Measurements from ENCODE around the gene NTM.

The NTM gene

GRCh38 chr11:131808470-131808869 lies 438.1 kb downstream of the NTM start:
- Histone ChIP-seq H3K27me3 (ENCODE audit: control insufficient read depth, insufficient read depth, low read length) (peaks cover 48% of the 10 kb centered on the region), H3K4me3 (ENCODE audit: low read length) (no peak overlapping the region), H3K4me1 (ENCODE audit: control insufficient read depth, insufficient read depth, low read length) (no peaks in the 10 kb centered on the region), H3K9ac (ENCODE audit: low read depth, low read length) (no peak overlapping the region), H3K36me3 (ENCODE audit: insufficient read depth, low read length) (no peaks in the 10 kb centered on the region), H3K4me2 (ENCODE audit: low read length) (no peak overlapping the region), H3K9me3 (replicated peaks; ENCODE audit: low read length) (no peaks in the 10 kb centered on the region)

GRCh38 chr11:131809203-131809918 lies 438.9 kb downstream of the NTM start:
- no peaks in the 10 kb centered on the region for H3K36me3 ChIP-seq (ENCODE audit: insufficient read depth, low read length)
- peaks cover 42% of the 10 kb centered on the region for H3K27me3 ChIP-seq (ENCODE audit: control insufficient read depth, insufficient read depth, low read length)
- H3K9ac ChIP-seq (ENCODE audit: low read depth, low read length), result no peak overlapping the region
- no peaks in the 10 kb centered on the region for H3K4me1 ChIP-seq (ENCODE audit: control insufficient read depth, insufficient read depth, low read length)
- no peak overlapping the region for H3K4me3 ChIP-seq (ENCODE audit: low read length)
- H3K4me2 ChIP-seq (ENCODE audit: low read length), result no peak overlapping the region
- no peaks in the 10 kb centered on the region for H3K9me3 ChIP-seq (replicated peaks; ENCODE audit: low read length)

- Histone ChIP-seq H3K4me1 (ENCODE audit: control insufficient read depth, insufficient read depth, low read length) (no peaks in the 10 kb centered on the region), H3K27me3 (ENCODE audit: control insufficient read depth, insufficient read depth, low read length) (peaks cover 37% of the 10 kb centered on the region), H3K4me3 (ENCODE audit: low read length) (no peak overlapping the region), H3K9ac (ENCODE audit: low read depth, low read length) (no peak overlapping the region), H3K36me3 (ENCODE audit: insufficient read depth, low read length) (no peaks in the 10 kb centered on the region), H3K9me3 (replicated peaks; ENCODE audit: low read length) (no peaks in the 10 kb centered on the region), H3K4me2 (ENCODE audit: low read length) (no peak overlapping the region)
Observed at GRCh38 chr11:131810541-131810940, 440.1 kb downstream of the NTM start.

- Histone ChIP-seq H3K27me3 (ENCODE audit: control insufficient read depth, insufficient read depth, low read length) (peaks cover 41% of the 10 kb centered on the region), H3K9ac (ENCODE audit: low read depth, low read length) (no peak overlapping the region), H3K4me3 (ENCODE audit: low read length) (no peak overlapping the region), H3K4me2 (ENCODE audit: low read length) (no peak overlapping the region), H3K9me3 (replicated peaks; ENCODE audit: low read length) (no peaks in the 10 kb centered on the region), H3K4me1 (ENCODE audit: control insufficient read depth, insufficient read depth, low read length) (no peaks in the 10 kb centered on the region), H3K36me3 (ENCODE audit: insufficient read depth, low read length) (no peaks in the 10 kb centered on the region)
Observed at GRCh38 chr11:131811383-131811782, 441.0 kb downstream of the NTM start.

- H3K4me3 ChIP-seq (ENCODE audit: low read length), result no peak overlapping the region
- H3K36me3 ChIP-seq (ENCODE audit: insufficient read depth, low read length), result no peaks in the 10 kb centered on the region
- no peaks in the 10 kb centered on the region for H3K4me1 ChIP-seq (ENCODE audit: control insufficient read depth, insufficient read depth, low read length)
- H3K4me2 ChIP-seq (ENCODE audit: low read length), result no peak overlapping the region
- no peaks in the 10 kb centered on the region for H3K9me3 ChIP-seq (replicated peaks; ENCODE audit: low read length)
- H3K9ac ChIP-seq (ENCODE audit: low read depth, low read length), result no peak overlapping the region
- H3K27me3 ChIP-seq (ENCODE audit: control insufficient read depth, insufficient read depth, low read length), result peaks cover 45% of the 10 kb centered on the region
Observed at GRCh38 chr11:131814108-131814507, 443.7 kb downstream of the NTM start.

DNA sequence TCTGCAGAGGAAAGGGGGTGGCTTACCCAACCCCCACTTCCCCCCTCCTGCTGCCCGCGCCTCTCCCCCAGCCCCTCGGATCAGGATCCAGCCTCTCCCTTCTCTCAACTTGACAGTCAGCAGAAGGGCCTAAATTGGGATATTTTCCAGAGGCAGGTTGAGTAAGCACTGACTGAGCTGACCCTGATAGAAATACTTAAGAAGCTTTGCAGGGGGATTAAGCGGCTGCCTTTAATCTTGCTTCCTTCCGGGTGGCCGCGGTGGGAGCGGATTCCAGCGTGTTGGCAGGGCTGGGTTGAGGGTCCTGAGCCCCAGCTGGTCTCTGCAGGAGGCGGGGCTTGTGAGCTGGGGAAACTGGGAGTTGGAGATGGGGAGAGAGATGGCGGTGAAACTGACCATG lies 445.2 kb downstream of the NTM start:
- Histone ChIP-seq H3K9ac (ENCODE audit: low read depth, low read length) (no peak overlapping the region), H3K36me3 (ENCODE audit: insufficient read depth, low read length) (no peaks in the 10 kb centered on the region), H3K4me2 (ENCODE audit: low read length) (no peak overlapping the region), H3K27me3 (ENCODE audit: control insufficient read depth, insufficient read depth, low read length) (peaks cover 34% of the 10 kb centered on the region), H3K9me3 (replicated peaks; ENCODE audit: low read length) (no peaks in the 10 kb centered on the region), H3K4me3 (ENCODE audit: low read length) (no peak overlapping the region), H3K4me1 (ENCODE audit: control insufficient read depth, insufficient read depth, low read length) (no peaks in the 10 kb centered on the region)

- peaks cover 36% of the 10 kb centered on the region for H3K27me3 ChIP-seq (ENCODE audit: control insufficient read depth, insufficient read depth, low read length)
- no peak overlapping the region for H3K9ac ChIP-seq (ENCODE audit: low read depth, low read length)
- no peaks in the 10 kb centered on the region for H3K4me1 ChIP-seq (ENCODE audit: control insufficient read depth, insufficient read depth, low read length)
- no peaks in the 10 kb centered on the region for H3K9me3 ChIP-seq (replicated peaks; ENCODE audit: low read length)
- H3K4me2 ChIP-seq (ENCODE audit: low read length), result no peak overlapping the region
- H3K4me3 ChIP-seq (ENCODE audit: low read length), result no peak overlapping the region
- no peaks in the 10 kb centered on the region for H3K36me3 ChIP-seq (ENCODE audit: insufficient read depth, low read length)
Observed at GRCh38 chr11:131816051-131816450, 445.6 kb downstream of the NTM start.

GRCh38 chr11:131817687-131818188 lies 447.3 kb downstream of the NTM start:
- Histone ChIP-seq H3K36me3 (ENCODE audit: insufficient read depth, low read length) (no peaks in the 10 kb centered on the region), H3K9me3 (replicated peaks; ENCODE audit: low read length) (no peaks in the 10 kb centered on the region), H3K4me1 (ENCODE audit: control insufficient read depth, insufficient read depth, low read length) (no peaks in the 10 kb centered on the region), H3K4me3 (ENCODE audit: low read length) (no peak overlapping the region), H3K4me2 (ENCODE audit: low read length) (no peak overlapping the region), H3K27me3 (ENCODE audit: control insufficient read depth, insufficient read depth, low read length) (peaks cover 43% of the 10 kb centered on the region), H3K9ac (ENCODE audit: low read depth, low read length) (no peak overlapping the region)

GRCh38 chr11:131819865-131820264 lies 449.4 kb downstream of the NTM start:
- no peaks in the 10 kb centered on the region for H3K36me3 ChIP-seq (ENCODE audit: insufficient read depth, low read length)
- H3K4me1 ChIP-seq (ENCODE audit: control insufficient read depth, insufficient read depth, low read length), result no peaks in the 10 kb centered on the region
- H3K9me3 ChIP-seq (replicated peaks; ENCODE audit: low read length), result no peaks in the 10 kb centered on the region
- H3K4me2 ChIP-seq (ENCODE audit: low read length), result no peak overlapping the region
- H3K27me3 ChIP-seq (ENCODE audit: control insufficient read depth, insufficient read depth, low read length), result peaks cover 57% of the 10 kb centered on the region
- H3K9ac ChIP-seq (ENCODE audit: low read depth, low read length), result no peak overlapping the region
- no peak overlapping the region for H3K4me3 ChIP-seq (ENCODE audit: low read length)

DNA sequence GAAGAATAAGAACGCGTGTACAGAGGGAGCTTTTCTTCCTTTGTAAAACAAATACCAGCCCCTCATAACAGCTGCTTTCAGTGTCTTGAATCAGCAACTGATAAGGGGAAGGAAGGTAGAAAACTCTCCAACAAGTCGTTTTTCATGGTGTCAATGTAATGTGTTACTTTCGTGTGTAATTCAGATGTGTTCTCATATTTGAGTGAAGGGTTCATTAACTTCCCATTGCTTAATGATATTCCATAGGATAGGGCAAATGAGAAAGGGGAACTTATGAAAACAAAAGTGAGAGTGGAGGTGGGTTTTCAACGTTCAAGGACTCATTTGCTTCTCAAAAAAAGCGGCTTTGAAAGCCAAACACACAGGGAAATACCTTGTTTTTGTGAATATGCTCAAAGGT lies 452.1 kb downstream of the NTM start:
- peaks cover 59% of the 10 kb centered on the region for H3K27me3 ChIP-seq (ENCODE audit: control insufficient read depth, insufficient read depth, low read length)
- H3K9ac ChIP-seq (ENCODE audit: low read depth, low read length), result no peak overlapping the region
- no peak overlapping the region for H3K4me3 ChIP-seq (ENCODE audit: low read length)
- H3K4me2 ChIP-seq (ENCODE audit: low read length), result no peak overlapping the region
- no peaks in the 10 kb centered on the region for H3K4me1 ChIP-seq (ENCODE audit: control insufficient read depth, insufficient read depth, low read length)
- no peaks in the 10 kb centered on the region for H3K36me3 ChIP-seq (ENCODE audit: insufficient read depth, low read length)
- H3K9me3 ChIP-seq (replicated peaks; ENCODE audit: low read length), result no peaks in the 10 kb centered on the region

DNA sequence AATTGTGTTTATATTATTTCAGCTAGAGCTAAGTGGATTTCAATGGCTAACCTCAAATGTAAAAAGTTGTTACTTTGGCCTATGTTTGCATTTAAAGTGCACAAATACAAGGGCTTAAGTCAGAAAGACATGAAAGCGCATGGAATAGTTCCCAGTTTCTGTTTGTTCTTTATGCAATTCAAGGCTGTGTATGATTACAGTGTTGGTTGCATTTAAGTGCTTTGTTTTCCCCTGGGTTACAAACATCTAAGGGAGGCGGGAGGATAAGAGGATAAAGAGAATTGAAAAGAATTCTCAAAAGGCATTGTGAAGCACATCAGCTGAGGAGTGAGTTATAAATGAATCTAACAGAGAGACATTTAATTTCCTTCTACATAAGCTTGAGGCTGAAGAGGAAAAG lies 453.4 kb downstream of the NTM start:
- Histone ChIP-seq H3K4me3 (ENCODE audit: low read length) (no peak overlapping the region), H3K27me3 (ENCODE audit: control insufficient read depth, insufficient read depth, low read length) (peaks cover 56% of the 10 kb centered on the region), H3K36me3 (ENCODE audit: insufficient read depth, low read length) (no peaks in the 10 kb centered on the region), H3K4me1 (ENCODE audit: control insufficient read depth, insufficient read depth, low read length) (no peaks in the 10 kb centered on the region), H3K4me2 (ENCODE audit: low read length) (no peak overlapping the region), H3K9ac (ENCODE audit: low read depth, low read length) (no peak overlapping the region), H3K9me3 (replicated peaks; ENCODE audit: low read length) (no peaks in the 10 kb centered on the region)

GRCh38 chr11:131824771-131825170 lies 454.4 kb downstream of the NTM start:
- H3K9me3 ChIP-seq (replicated peaks; ENCODE audit: low read length), result no peaks in the 10 kb centered on the region
- H3K9ac ChIP-seq (ENCODE audit: low read depth, low read length), result no peak overlapping the region
- no peaks in the 10 kb centered on the region for H3K36me3 ChIP-seq (ENCODE audit: insufficient read depth, low read length)
- no peak overlapping the region for H3K4me2 ChIP-seq (ENCODE audit: low read length)
- H3K27me3 ChIP-seq (ENCODE audit: control insufficient read depth, insufficient read depth, low read length), result peaks cover 53% of the 10 kb centered on the region
- no peaks in the 10 kb centered on the region for H3K4me1 ChIP-seq (ENCODE audit: control insufficient read depth, insufficient read depth, low read length)
- no peak overlapping the region for H3K4me3 ChIP-seq (ENCODE audit: low read length)
